Loucy (cell line): ENCODE results near the gene KIF12.

Experiments used
- H2AFZ ChIP-seq: fragments of 200-600 bp; sonication (generic); 2 replicates; pipeline ENCODE4 v1.6.0; 2016; ENCODE audit warnings: antibody characterized with exemption, mild to moderate bottlenecking, low read length, moderate library complexity
- H3F3A ChIP-seq: fragments of 200-600 bp; 2 replicates; pipeline ENCODE4 v1.6.0; 2016; ENCODE audit warnings: antibody characterized with exemption, low read depth, mild to moderate bottlenecking
- H3K27me3 ChIP-seq: fragments of 200-600 bp; sonication (generic); 2 replicates; pipeline ENCODE4 v1.6.1; 2014; ENCODE audit warnings: low read length, mild to moderate bottlenecking; ENCODE audit not compliant: insufficient read depth, poor library complexity, severe bottlenecking
- H3K36me3 ChIP-seq: fragments of 200-600 bp; sonication (generic); 2 replicates; pipeline ENCODE4 v1.6.1; 2016; ENCODE audit warnings: low read length; ENCODE audit not compliant: insufficient read depth
- H3K4me1 ChIP-seq: fragments of 200-600 bp; sonication (generic); 2 replicates; pipeline ENCODE4 v1.5.1; 2014; ENCODE audit warnings: low read length, mild to moderate bottlenecking; ENCODE audit not compliant: insufficient read depth, poor library complexity, severe bottlenecking
- H3K4me2 ChIP-seq: fragments of 200-600 bp; sonication (generic); 2 replicates; pipeline ENCODE4 v1.6.0; 2014; ENCODE audit warnings: antibody characterized with exemption, low read length, low read depth, mild to moderate bottlenecking; ENCODE audit not compliant: poor library complexity, severe bottlenecking
- H3K4me3 ChIP-seq: fragments of 200-600 bp; sonication (generic); 2 replicates; pipeline ENCODE4 v1.5.1; 2014; ENCODE audit warnings: low read length, mild to moderate bottlenecking, mixed read lengths; ENCODE audit not compliant: poor library complexity, severe bottlenecking
- H3K79me2 ChIP-seq: fragments of 200-600 bp; sonication (generic); 2 replicates; pipeline ENCODE4 v1.6.1; 2014; ENCODE audit warnings: low read length; ENCODE audit not compliant: insufficient read depth
- H3K9ac ChIP-seq: fragments of 200-600 bp; sonication (generic); 2 replicates; pipeline ENCODE4 v1.6.0; 2014; ENCODE audit warnings: mild to moderate bottlenecking, low read depth, low read length, moderate library complexity; ENCODE audit not compliant: poor library complexity, severe bottlenecking
- H3K9me2 ChIP-seq: fragments of 200-600 bp; sonication (generic); replicated peaks from 2 replicates; pipeline ENCODE4 v1.6.1; 2016; ENCODE audit warnings: low read depth, low read length, mixed read lengths
- H3K9me3 ChIP-seq: fragments of 200-600 bp; sonication (generic); 2 replicates; pipeline ENCODE4 v1.6.1; 2014; ENCODE audit warnings: mild to moderate bottlenecking, antibody characterized with exemption, low read length, low read depth; ENCODE audit not compliant: insufficient read depth
- H4K20me1 ChIP-seq: fragments of 200-600 bp; sonication (generic); 2 replicates; pipeline ENCODE4 v1.6.0; 2014; ENCODE audit warnings: antibody characterized with exemption, low read length, mild to moderate bottlenecking; ENCODE audit not compliant: insufficient read depth, poor library complexity, severe bottlenecking
- CTCF ChIP-seq: fragments of 200-600 bp; sonication (generic); conservative IDR thresholded peaks from 2 replicates; pipeline ENCODE4 v1.5.1; 2014; ENCODE audit warnings: mild to moderate bottlenecking, antibody characterized with exemption, low read length
- EZH2phosphoT487 ChIP-seq: fragments of 200-600 bp; IDR thresholded peaks from 2 replicates; pipeline ENCODE4 v1.6.1; 2018; ENCODE audit warnings: antibody characterized with exemption, mild to moderate bottlenecking, moderate library complexity, borderline replicate concordance

KIF12 gene

GRCh38 chr9:114058688-114059046 is 40.4 kb downstream of the KIF12 start:
- H2AFZ ChIP-seq: no peak overlapping the region
- no peaks in the 10 kb centered on the region for H3K9me3 ChIP-seq
- H3K79me2 ChIP-seq: no peaks in the 10 kb centered on the region
- H3K4me1 ChIP-seq: no peaks in the 10 kb centered on the region
- H3K9ac ChIP-seq: no peak overlapping the region
- no peak overlapping the region for H3K4me2 ChIP-seq
- H3K36me3 ChIP-seq: peaks cover 4% of the 10 kb centered on the region; the same call in 1 of the 2 replicates
- H4K20me1 ChIP-seq: no peaks in the 10 kb centered on the region
- H3K4me3 ChIP-seq: no peak overlapping the region
- no peaks in the 10 kb centered on the region for H3K27me3 ChIP-seq
- TF ChIP-seq EZH2phosphoT487 (no peak), CTCF (no peak)
- no peaks in the 10 kb centered on the region for H3K9me2 ChIP-seq
- H3F3A ChIP-seq: no peaks in the 10 kb centered on the region

GRCh38 chr9:114057161-114057885 is 41.8 kb downstream of the KIF12 start:
- Histone ChIP-seq H3K27me3 (no peaks in the 10 kb centered on the region), H3K36me3 (peaks cover 4% of the 10 kb centered on the region; the same call in 1 of the 2 replicates), H3K9me3 (no peaks in the 10 kb centered on the region), H3F3A (no peaks in the 10 kb centered on the region), H3K79me2 (no peaks in the 10 kb centered on the region), H3K4me1 (no peaks in the 10 kb centered on the region), H4K20me1 (no peaks in the 10 kb centered on the region), H3K9me2 (no peaks in the 10 kb centered on the region), H3K4me2 (no peak overlapping the region), H3K4me3 (no peak overlapping the region), H3K9ac (no peak overlapping the region), H2AFZ (no peak overlapping the region)
- TF ChIP-seq CTCF: no peak
- no peak for TF ChIP-seq EZH2phosphoT487

GRCh38 chr9:114056527-114056926 is 42.6 kb downstream of the KIF12 start:
- H3K27me3 ChIP-seq: no peaks in the 10 kb centered on the region
- no peaks in the 10 kb centered on the region for H3K9me3 ChIP-seq
- no peaks in the 10 kb centered on the region for H3F3A ChIP-seq
- no peaks in the 10 kb centered on the region for H3K4me1 ChIP-seq
- no peaks in the 10 kb centered on the region for H3K9me2 ChIP-seq
- H3K9ac ChIP-seq: no peak overlapping the region
- no peak overlapping the region for H3K4me2 ChIP-seq
- H4K20me1 ChIP-seq: no peaks in the 10 kb centered on the region
- TF ChIP-seq EZH2phosphoT487 (no peak), CTCF (no peak)
- no peak overlapping the region for H2AFZ ChIP-seq
- H3K4me3 ChIP-seq: no peak overlapping the region
- peaks cover 12% of the 10 kb centered on the region; the same call in 1 of the 2 replicates for H3K36me3 ChIP-seq
- H3K79me2 ChIP-seq: no peaks in the 10 kb centered on the region
